A673 (cell line): Measurements from ENCODE around the gene TECR.

ENCODE experiments used
- EZH2 ChIP-seq: fragments of 200-600 bp; sonication (generic); IDR thresholded peaks from 2 replicates; pipeline ENCODE4 v1.6.1; 2017; ENCODE audit warnings: borderline replicate concordance, low read depth, mild to moderate bottlenecking, mixed read lengths, antibody characterized with exemption, low read length; ENCODE audit not compliant: poor library complexity, severe bottlenecking
- TF ChIP-seq, protein P1 (sequence below): fragments of 300-800, 200-600 bp; sonication (generic); conservative IDR thresholded peaks from 2 replicates; pipeline ENCODE4 v1.5.1; 2017; ENCODE audit warnings: low read depth, mild to moderate bottlenecking, antibody characterized with exemption, low read length, moderate library complexity, mixed read lengths

GRCh38 chr19:14526423-14526822, 3.0 kb upstream of the TECR start:
- TF ChIP-seq, protein P1, sequence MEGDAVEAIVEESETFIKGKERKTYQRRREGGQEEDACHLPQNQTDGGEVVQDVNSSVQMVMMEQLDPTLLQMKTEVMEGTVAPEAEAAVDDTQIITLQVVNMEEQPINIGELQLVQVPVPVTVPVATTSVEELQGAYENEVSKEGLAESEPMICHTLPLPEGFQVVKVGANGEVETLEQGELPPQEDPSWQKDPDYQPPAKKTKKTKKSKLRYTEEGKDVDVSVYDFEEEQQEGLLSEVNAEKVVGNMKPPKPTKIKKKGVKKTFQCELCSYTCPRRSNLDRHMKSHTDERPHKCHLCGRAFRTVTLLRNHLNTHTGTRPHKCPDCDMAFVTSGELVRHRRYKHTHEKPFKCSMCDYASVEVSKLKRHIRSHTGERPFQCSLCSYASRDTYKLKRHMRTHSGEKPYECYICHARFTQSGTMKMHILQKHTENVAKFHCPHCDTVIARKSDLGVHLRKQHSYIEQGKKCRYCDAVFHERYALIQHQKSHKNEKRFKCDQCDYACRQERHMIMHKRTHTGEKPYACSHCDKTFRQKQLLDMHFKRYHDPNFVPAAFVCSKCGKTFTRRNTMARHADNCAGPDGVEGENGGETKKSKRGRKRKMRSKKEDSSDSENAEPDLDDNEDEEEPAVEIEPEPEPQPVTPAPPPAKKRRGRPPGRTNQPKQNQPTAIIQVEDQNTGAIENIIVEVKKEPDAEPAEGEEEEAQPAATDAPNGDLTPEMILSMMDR = no peak
- no peak for TF ChIP-seq EZH2
